Endothelial cell (in vitro differentiated cells): Measurements from ENCODE around the gene ZSWIM6. TPM values are rescaled to one million over a fixed set of nuclear protein-coding genes. Genes with fewer than 3 reads are reported as not detected.

Source experiments
- DNase-seq: peaks from one replicate; pipeline ENCODE4 v3.0.0; 2021; ENCODE audit warnings: low spot score
- H3K27ac Mint-ChIP-seq: one replicate; pipeline ENCODE4 v1.8.0; 2021; ENCODE audit warnings: mixed read lengths, inconsistent platforms; ENCODE audit not compliant: unreplicated experiment
- H3K27me3 Mint-ChIP-seq: one replicate; pipeline ENCODE4 v1.8.0; 2021; ENCODE audit warnings: mild to moderate bottlenecking, moderate library complexity, mixed read lengths, inconsistent platforms; ENCODE audit not compliant: unreplicated experiment
- H3K36me3 Mint-ChIP-seq: one replicate; pipeline ENCODE4 v1.8.0; 2021; ENCODE audit warnings: mild to moderate bottlenecking, low read depth, mixed read lengths, inconsistent platforms; ENCODE audit not compliant: unreplicated experiment
- H3K4me1 Mint-ChIP-seq: one replicate; pipeline ENCODE4 v1.8.0; 2021; ENCODE audit warnings: mild to moderate bottlenecking, mixed read lengths, inconsistent platforms; ENCODE audit not compliant: unreplicated experiment
- H3K4me3 Mint-ChIP-seq: one replicate; pipeline ENCODE4 v1.8.0; 2021; ENCODE audit warnings: mild to moderate bottlenecking, mixed read lengths, inconsistent platforms; ENCODE audit not compliant: unreplicated experiment
- H3K9me3 Mint-ChIP-seq: one replicate; pipeline ENCODE4 v1.8.0; 2021; ENCODE audit warnings: mixed read lengths, inconsistent platforms; ENCODE audit not compliant: unreplicated experiment
- total RNA-seq: library from RNA; stranded (reverse); fragmentation: NEBNext Ultra II Directional; extraction: Animal tissue kit (Norgen Biotek cat#: 25700); gene quantifications from one replicate; pipeline ENCODE4 v1.2.1, GENCODE V29; 2021; ENCODE audit not compliant: unreplicated experiment
- TF ChIP-seq, protein P1 (sequence below): fragments of 200-600 bp; sonication (generic); IDR thresholded peaks from one replicate; pipeline ENCODE4 v1.5.0; 2021; ENCODE audit warnings: antibody characterized with exemption; ENCODE audit not compliant: unreplicated experiment

The ZSWIM6 gene
- total RNA-seq, 1 donor from 2014 or later: 77.0 TPM

DNA sequence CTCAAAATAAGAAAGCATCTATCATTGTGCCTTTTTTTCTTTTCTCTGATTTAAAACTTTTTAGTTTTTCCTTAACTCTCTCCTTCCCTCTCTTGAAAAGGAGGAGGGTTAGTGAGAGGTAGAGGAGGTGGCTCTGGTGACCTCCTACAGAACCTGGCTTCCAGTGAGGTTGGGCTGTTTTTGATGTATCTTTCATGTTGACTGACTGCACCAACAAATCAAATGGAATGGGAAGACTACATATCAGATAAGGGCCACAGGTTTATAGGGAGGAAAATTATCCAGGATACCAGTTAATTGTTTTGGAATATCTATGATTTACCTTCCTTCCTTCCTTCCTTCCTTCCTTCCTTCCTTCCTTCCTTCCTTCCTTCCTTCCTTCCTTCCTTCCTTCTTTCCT is 173.2 kb downstream of the ZSWIM6 start:
- no peaks in the 10 kb centered on the region for H3K9me3 Mint-ChIP-seq
- peaks cover 47% of the 10 kb centered on the region for H3K36me3 Mint-ChIP-seq
- TF ChIP-seq, protein P1, sequence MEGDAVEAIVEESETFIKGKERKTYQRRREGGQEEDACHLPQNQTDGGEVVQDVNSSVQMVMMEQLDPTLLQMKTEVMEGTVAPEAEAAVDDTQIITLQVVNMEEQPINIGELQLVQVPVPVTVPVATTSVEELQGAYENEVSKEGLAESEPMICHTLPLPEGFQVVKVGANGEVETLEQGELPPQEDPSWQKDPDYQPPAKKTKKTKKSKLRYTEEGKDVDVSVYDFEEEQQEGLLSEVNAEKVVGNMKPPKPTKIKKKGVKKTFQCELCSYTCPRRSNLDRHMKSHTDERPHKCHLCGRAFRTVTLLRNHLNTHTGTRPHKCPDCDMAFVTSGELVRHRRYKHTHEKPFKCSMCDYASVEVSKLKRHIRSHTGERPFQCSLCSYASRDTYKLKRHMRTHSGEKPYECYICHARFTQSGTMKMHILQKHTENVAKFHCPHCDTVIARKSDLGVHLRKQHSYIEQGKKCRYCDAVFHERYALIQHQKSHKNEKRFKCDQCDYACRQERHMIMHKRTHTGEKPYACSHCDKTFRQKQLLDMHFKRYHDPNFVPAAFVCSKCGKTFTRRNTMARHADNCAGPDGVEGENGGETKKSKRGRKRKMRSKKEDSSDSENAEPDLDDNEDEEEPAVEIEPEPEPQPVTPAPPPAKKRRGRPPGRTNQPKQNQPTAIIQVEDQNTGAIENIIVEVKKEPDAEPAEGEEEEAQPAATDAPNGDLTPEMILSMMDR: no peak
- no peak overlapping the region for H3K4me3 Mint-ChIP-seq
- DNase-seq: no peak
- H3K4me1 Mint-ChIP-seq: peaks cover 10% of the 10 kb centered on the region
- peaks cover 12% of the 10 kb centered on the region for H3K27me3 Mint-ChIP-seq
- H3K27ac Mint-ChIP-seq: no peak overlapping the region

DNA sequence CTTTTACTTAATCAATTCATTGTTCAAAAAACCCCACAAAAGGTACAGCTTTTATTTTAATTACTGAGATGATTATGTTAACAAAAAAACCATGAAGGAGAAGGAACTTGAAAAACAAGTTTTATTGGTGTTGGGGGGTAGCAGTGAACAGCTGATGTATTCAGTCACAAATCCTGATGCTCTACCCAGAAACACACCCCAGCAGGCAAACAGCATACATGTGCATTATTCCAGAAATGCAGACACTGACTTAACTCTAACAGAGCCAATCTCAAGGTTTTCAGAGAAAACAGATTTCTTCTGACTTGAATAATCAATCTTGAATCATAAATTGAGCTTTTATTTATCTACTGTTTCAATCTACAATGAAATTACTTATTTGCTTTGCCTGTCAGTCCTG is 175.2 kb downstream of the ZSWIM6 start:
- H3K27me3 Mint-ChIP-seq: peaks cover 9% of the 10 kb centered on the region
- DNase-seq: no peak
- peaks cover 35% of the 10 kb centered on the region for H3K36me3 Mint-ChIP-seq
- no peak overlapping the region for H3K4me3 Mint-ChIP-seq
- TF ChIP-seq, protein P1: no peak
- no peaks in the 10 kb centered on the region for H3K9me3 Mint-ChIP-seq
- H3K27ac Mint-ChIP-seq: no peak overlapping the region
- H3K4me1 Mint-ChIP-seq: peaks cover 3% of the 10 kb centered on the region

DNA sequence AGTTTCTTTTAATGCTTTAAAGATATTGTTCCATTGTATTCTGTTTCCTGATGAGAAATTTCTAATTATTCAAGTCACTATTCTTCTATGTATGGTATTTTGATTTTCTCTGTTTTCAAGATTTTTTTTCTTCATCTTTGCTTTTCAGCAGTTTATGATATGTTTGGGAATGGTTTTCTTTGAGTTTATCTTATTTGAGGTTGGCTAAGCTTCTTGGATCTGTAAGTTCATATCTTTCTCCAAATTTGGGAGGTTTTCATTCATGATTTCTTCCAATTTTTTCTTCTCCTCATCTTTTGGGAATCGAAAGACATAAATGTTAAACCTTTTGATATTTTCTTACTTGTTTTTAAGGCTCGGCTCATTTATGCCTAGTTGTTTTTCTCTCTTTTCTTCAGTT is 184.9 kb downstream of the ZSWIM6 start:
- H3K36me3 Mint-ChIP-seq: no peaks in the 10 kb centered on the region
- TF ChIP-seq, protein P1: no peak

DNA sequence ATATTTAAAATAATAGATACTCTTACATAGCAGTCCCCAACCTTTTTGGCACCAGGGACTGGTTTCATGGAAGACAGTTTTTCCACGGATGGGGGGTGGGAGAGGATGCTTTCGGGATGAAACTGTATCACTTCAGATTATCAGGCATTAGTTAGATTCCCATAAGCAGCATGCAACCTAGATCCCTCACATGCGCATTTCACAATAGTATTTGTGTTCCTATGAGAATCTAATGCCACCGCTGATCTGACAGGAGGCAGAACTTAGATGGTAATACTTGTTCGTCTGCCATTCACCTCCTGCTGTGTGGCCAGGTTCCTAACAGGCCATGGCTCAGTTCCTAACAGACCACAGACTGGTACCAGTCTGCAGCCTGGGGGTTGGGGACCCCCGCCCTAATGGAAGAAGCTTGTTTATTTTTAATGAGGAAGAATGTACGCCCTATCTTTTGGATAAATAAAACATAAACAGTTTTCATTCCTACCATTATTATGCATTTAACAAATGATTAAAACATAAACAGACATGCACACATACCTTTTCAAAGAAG is 187.7 kb downstream of the ZSWIM6 start:
- Mint-ChIP-seq H3K36me3 (peaks cover 6% of the 10 kb centered on the region), H3K27me3 (peaks cover 4% of the 10 kb centered on the region), H3K4me3 (no peak overlapping the region), H3K9me3 (no peaks in the 10 kb centered on the region), H3K4me1 (peaks cover 8% of the 10 kb centered on the region), H3K27ac (no peak overlapping the region)
- TF ChIP-seq, protein P1: no peak
- no peak for DNase-seq

More for the DNA sequence above, 184.9 kb downstream of the ZSWIM6 start:
- Mint-ChIP-seq H3K4me3 (no peak overlapping the region), H3K4me1 (peaks cover 5% of the 10 kb centered on the region), H3K9me3 (no peaks in the 10 kb centered on the region), H3K27ac (no peak overlapping the region), H3K27me3 (peaks cover 5% of the 10 kb centered on the region)
- DNase-seq: no peak

DNA sequence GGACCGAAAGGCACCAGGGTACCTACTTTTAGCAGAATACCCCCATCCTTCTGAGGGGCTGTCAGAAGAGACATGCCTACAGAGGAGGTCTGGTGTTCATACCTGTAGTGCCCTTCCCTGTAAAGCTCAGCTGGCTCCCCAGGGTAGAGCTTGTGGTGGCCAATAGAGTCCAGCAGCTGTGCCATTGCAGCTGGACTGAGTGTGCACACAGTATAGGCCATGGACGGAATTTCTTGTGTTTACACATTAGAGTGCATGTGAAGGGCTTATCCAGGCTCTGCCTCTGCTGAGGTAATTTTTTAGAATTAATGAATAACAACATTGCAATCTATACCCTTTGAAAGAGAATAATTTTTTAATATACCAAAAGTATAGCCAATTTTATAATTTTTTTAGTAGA is 191.0 kb downstream of the ZSWIM6 start:
- Mint-ChIP-seq H3K36me3 (peaks cover 18% of the 10 kb centered on the region), H3K4me3 (no peak overlapping the region), H3K4me1 (peaks cover 8% of the 10 kb centered on the region), H3K9me3 (no peaks in the 10 kb centered on the region), H3K27me3 (peaks cover 4% of the 10 kb centered on the region), H3K27ac (no peak overlapping the region)
- TF ChIP-seq, protein P1: no peak
- DNase-seq: no peak
